ENCODE data around the gene SORL1.

DNA sequence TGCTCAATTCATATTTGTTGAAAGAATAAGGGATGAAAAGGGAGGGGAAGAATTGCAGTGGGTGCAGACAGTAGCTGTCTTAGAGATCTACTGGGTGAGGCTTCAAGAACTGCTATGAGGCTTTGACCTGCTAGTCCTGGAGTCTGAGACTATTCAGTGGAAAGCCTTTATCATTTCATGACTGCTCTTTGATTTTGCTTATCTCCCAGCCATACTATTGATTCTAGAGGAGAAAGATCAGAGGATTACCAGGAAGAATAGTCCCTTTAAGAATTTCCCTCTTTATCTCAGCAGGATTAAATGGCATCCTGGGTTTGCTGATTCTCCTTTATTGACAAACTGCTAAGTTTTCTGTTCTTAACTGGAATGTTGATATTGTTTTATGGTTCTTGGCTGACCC is 108.1 kb downstream of the SORL1 start:
- no peak for TF ChIP-seq GATA2 (IDR thresholded peaks at IDR 0.05; ENCODE audit: low read depth, low read length)
- no peak for TF ChIP-seq GATA3 (IDR thresholded peaks at IDR 0.05; ENCODE audit: low read depth, low read length)
